ENCODE results near the gene HLCS. TPM values are rescaled to one million over a fixed set of nuclear protein-coding genes. Genes with fewer than 3 reads are reported as not detected.

HLCS gene
- total and polyA plus RNA-seq, 10 of the 15 experiments (the other 5 are each of a cell fraction or from before 2014, with no cell fraction given) = 1.5 to 12.7 (median 9.6) TPM

GRCh38 chr21:36889401-36889800, 77.1 kb downstream of the HLCS start:
- Histone ChIP-seq H3K4me1 (ENCODE audit: control insufficient read depth, insufficient read depth, low read length) (no peaks in the 10 kb centered on the region), H3K27me3 (replicated peaks in 1 of 2; ENCODE audit: control insufficient read depth in 2 of 2, insufficient read depth in 2 of 2, low read length in 1 of 2) (no peaks in the 10 kb centered on the region), H3K9ac (ENCODE audit: control insufficient read depth, insufficient read depth, low read length) (no peak overlapping the region), H3K36me3 (ENCODE audit: control insufficient read depth in 2 of 2, insufficient read depth in 2 of 2, low read length in 1 of 2) (no peaks in the 10 kb centered on the region), H2AFZ (ENCODE audit: control insufficient read depth, low read depth, low read length) (no peak overlapping the region), H3K79me2 (ENCODE audit: control insufficient read depth, insufficient read depth, low read length) (no peaks in the 10 kb centered on the region), H3K4me3 (no peak overlapping the region), H3K4me2 (ENCODE audit: control insufficient read depth, insufficient read depth) (no peak overlapping the region), H3K9me3 (replicated peaks; ENCODE audit: control insufficient read depth, insufficient read depth, low read length) (no peaks in the 10 kb centered on the region; the same call in 2 of the 3 replicates), H4K20me1 (ENCODE audit: control insufficient read depth, insufficient read depth) (no peaks in the 10 kb centered on the region), H3K27ac (ENCODE audit: control insufficient read depth, insufficient read depth) (no peak overlapping the region)
- ATAC-seq (no peak), DNase-seq (ENCODE audit: low read depth, low spot score) (no peak), FAIRE-seq (no peak)
- intact Hi-C loops (cut with micrococcal nuclease; ENCODE audit: unreplicated experiment) = no loop called here
- RAD21 ChIA-PET (ENCODE audit: unreplicated experiment) = no interaction called here
- CTCF ChIA-PET = no interaction called here
- in situ Hi-C loops (cut with MboI) = no loop called here
- SMC1A ChIA-PET (ENCODE audit: uncharacterized antibody, unreplicated experiment) = interaction anchor here (1.3 kb wide), 1 partner anchor 8 kb away, joined by 3 read pairs; no protein-coding TSS in a partner anchor
- TF ChIP-seq CREM (IDR thresholded peaks at IDR 0.05; ENCODE audit: low read depth) (no peak), FOXM1 (IDR thresholded peaks at IDR 0.05; ENCODE audit: low read depth, low read length) (no peak), SMC3 (IDR thresholded peaks at IDR 0.05; ENCODE audit: borderline replicate concordance, low read length) (no peak), BACH1 (IDR thresholded peaks at IDR 0.05; ENCODE audit: borderline replicate concordance) (no peak), SMARCA5 (IDR thresholded peaks at IDR 0.05) (no peak), E2F4 (IDR thresholded peaks at IDR 0.05; ENCODE audit: low read depth, low read length) (no peak), RB1 (IDR thresholded peaks at IDR 0.05; ENCODE audit: borderline replicate concordance) (no peak), SPI1 (IDR thresholded peaks at IDR 0.05; ENCODE audit: borderline replicate concordance, insufficient read depth, low read depth, low read length) (no peak), SUPT20H (IDR thresholded peaks at IDR 0.05; ENCODE audit: borderline replicate concordance, control insufficient read depth, low read depth, low read length) (no peak), HDAC6 (IDR thresholded peaks at IDR 0.05; ENCODE audit: unreplicated experiment) (no peak), CHD2 (IDR thresholded peaks at IDR 0.05; ENCODE audit: borderline replicate concordance, low read depth, low read length) (no peak), HDGF (IDR thresholded peaks at IDR 0.05) (no peak), ATF3 (IDR thresholded peaks at IDR 0.05; ENCODE audit: borderline replicate concordance, extremely low read depth, low read depth, low read length) (no peak), BRCA1 (IDR thresholded peaks at IDR 0.05; ENCODE audit: low read depth, low read length) (no peak), KLF5 (IDR thresholded peaks at IDR 0.05; ENCODE audit: partially characterized antibody) (no peak)
- WGBS (ENCODE audit: insufficient coverage, insufficient replicate concordance, low lambda C conversion rate, missing lambda C conversion rate) = 70% methylated on average over 2 of the region's 2 CpGs
- BruUV-seq (replicated peaks) = no TSS peak
- POLR2A ChIA-PET = no interaction called here

All from GM12878 (cell line).